Measurements from ENCODE around the gene TERT. TPM values are rescaled to one million over a fixed set of nuclear protein-coding genes. Genes with fewer than 3 reads are reported as not detected.

The TERT gene
- total and polyA plus RNA-seq, 12 donors: not detected

DNA sequence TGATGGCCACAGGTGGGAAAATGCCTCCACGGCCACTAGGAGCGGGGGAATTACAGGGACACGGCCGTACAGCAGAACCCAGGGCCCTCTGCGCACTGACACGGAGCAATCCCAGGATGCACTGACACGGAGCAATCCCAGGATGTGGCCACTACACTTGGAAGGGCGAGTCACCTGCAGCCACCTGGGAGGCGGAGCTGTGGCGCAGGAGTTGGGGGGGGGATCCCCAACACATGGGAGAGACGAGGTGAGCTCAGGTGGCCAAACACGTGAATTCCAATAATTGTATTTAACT is 43.3 kb upstream of the TERT start:
- peaks cover 0 to 6% (median 1%) of the 10 kb centered on the region in 9 donors for H3K4me1 ChIP-seq
- ATAC-seq: no peak
- no peaks in the 10 kb centered on the region for H3K27me3 ChIP-seq
- intact Hi-C loops (cut with DNase I): no loop called here
- no peak for DNase-seq
- no peaks in the 10 kb centered on the region for H3K9me3 ChIP-seq
- no peak overlapping the region for H3K27ac ChIP-seq
- no peak for TF ChIP-seq CTCF (IDR thresholded peaks at IDR 0.05)
- 90 to 97% methylated on average over 12 of the region's 12 CpGs for WGBS, 2 donors
- H3K36me3 ChIP-seq: peaks cover 4 to 92% (median 72%) of the 10 kb centered on the region in 9 donors
- no peak overlapping the region for H3K4me3 ChIP-seq

GRCh38 chr5:1337489-1338195 is 42.8 kb upstream of the TERT start:
- intact Hi-C loops (cut with DNase I): no loop called here
- H3K4me3 ChIP-seq: no peak overlapping the region
- no peak overlapping the region for H3K27ac ChIP-seq
- 93 to 94% methylated on average over 22 of the region's 22 CpGs for WGBS, 2 donors
- no peak for TF ChIP-seq CTCF (IDR thresholded peaks at IDR 0.05)
- peaks cover 0 to under 1% (median 0%) of the 10 kb centered on the region in 9 donors for H3K4me1 ChIP-seq
- no peaks in the 10 kb centered on the region for H3K9me3 ChIP-seq
- no peaks in the 10 kb centered on the region for H3K27me3 ChIP-seq
- H3K36me3 ChIP-seq: peaks cover 4 to 89% (median 72%) of the 10 kb centered on the region in 9 donors
- DNase-seq: no peak
- no peak for ATAC-seq

DNA sequence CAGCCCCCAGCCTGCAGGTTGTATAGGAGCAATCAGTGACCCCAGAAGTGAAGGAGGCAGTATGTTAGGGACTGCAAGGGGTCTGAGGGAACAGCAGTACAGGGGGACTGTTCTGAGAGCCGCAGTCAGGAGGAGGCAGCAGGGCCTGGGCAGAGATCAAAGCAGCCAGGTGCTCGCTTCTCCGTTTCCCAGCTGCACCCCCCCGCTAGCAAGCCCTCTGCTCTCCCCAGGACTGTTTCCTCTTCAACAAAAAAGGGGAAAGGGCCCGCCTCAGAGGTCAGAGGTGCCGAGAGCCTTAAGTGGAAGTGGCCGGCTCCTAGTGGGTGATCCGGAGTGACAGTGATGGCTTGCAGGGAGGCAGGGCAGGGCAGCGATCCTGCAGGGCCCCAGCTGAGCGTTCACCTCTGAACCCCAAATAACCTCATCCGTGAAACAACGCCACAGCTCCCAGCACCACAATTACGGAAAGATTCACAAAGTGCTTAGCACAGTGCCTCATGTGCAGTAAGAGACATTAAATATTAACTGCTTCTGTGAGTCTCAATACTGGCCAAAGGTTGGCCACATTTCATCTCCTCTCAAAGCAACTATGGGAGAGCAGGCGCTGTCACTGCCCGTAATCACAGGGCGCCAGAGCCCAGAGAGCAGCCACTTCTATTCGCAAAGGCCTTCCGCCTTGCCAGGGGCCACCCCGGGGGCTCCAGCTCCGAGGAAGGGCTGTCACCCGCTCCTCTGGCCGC is 42.1 kb upstream of the TERT start:
- Histone ChIP-seq H3K9me3 (no peaks in the 10 kb centered on the region), H3K4me3 (no peak overlapping the region), H3K27ac (no peak overlapping the region), H3K4me1 (no peaks in the 10 kb centered on the region), H3K36me3 (peaks cover 4 to 89% (median 69%) of the 10 kb centered on the region in 9 donors), H3K27me3 (no peaks in the 10 kb centered on the region)
- DNase-seq (no peak), ATAC-seq (no peak)
- WGBS, 2 donors: 84 to 88% methylated on average over 22 of the region's 22 CpGs
- TF ChIP-seq CTCF (IDR thresholded peaks at IDR 0.05): no peak
- intact Hi-C loops (cut with DNase I): no loop called here

- Histone ChIP-seq H3K9me3 (no peaks in the 10 kb centered on the region), H3K36me3 (peaks cover 9 to 89% (median 72%) of the 10 kb centered on the region in 9 donors), H3K4me3 (no peak overlapping the region), H3K27ac (no peak overlapping the region), H3K27me3 (no peaks in the 10 kb centered on the region), H3K4me1 (no peaks in the 10 kb centered on the region)
- intact Hi-C loops (cut with DNase I): no loop called here
- ATAC-seq (no peak), DNase-seq (no peak)
- no peak for TF ChIP-seq CTCF (IDR thresholded peaks at IDR 0.05)
- WGBS, 2 donors: 94 to 96% methylated on average over 14 of the region's 14 CpGs
These were observed 41.3 kb upstream of the TERT start for GRCh38 chr5:1336106-1336561.

Data from heart right ventricle (tissue), 16 donors.